MM.1S (cell line): ENCODE results near the gene KLRC4.

Experiments
- CTCF ChIP-seq: fragments of 300-600 bp; sonication (generic); IDR thresholded peaks from 2 replicates; pipeline ENCODE4 v1.5.1; 2016; ENCODE audit warnings: antibody characterized with exemption, low read length, mixed read lengths
- EZH2phosphoT487 ChIP-seq: fragments of 300-600 bp; sonication (generic); IDR thresholded peaks from 2 replicates; pipeline ENCODE4 v1.6.1; 2018; ENCODE audit warnings: antibody characterized with exemption, low read length

GRCh38 chr12:10457760-10458159, 48.2 kb upstream of the KLRC4 start:
- TF ChIP-seq CTCF (no peak), EZH2phosphoT487 (no peak)
